ENCODE data around the gene TM4SF20. TPM values are rescaled to one million over a fixed set of nuclear protein-coding genes. Genes with fewer than 3 reads are reported as not detected.

TM4SF20 gene
- total and polyA plus RNA-seq, 4 donors, result 0.09 TPM; not detected in 3

DNA sequence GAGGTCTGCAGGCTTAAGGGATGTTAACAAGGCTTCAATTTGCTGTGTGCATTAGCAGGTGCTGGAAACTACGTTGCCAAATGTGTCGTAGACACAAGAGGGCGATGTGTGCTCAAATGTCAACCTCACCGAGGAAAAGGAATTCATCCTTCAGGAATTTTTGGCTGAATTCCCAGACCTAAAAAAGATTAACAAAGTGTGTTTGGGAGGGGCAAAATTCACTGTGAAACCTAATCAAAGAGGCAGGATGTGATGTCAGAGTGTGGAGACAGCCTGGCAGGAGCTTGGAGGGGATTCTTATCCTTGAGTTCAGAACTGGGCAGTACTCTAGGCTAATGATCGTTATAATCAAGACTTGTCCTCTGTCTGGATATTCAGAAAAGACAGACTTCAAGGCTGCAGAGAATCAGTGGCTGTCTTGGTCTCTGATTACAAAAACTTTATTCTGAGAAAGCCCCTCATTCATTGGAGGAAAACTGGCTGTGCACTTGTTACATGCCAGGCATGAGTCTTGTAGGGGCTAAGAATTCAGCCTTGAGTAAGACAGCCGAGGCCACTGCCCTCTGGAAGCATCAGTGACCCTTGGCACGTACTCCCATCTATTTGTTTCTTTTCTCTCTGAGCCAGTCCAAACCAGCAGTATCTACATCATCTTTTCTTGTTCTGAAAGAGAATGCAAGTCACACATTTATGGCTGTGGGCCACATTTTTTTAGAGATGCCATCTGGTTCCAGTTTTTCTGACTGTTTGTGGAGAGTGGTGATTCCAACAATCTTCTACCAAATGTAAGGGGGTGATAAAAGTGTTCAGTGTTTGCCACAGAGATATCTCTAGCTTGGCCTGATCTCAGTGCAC, 27.3 kb upstream of the TM4SF20 start:
- 8 to 13% methylated on average over 7 of the region's 7 CpGs for WGBS, 2 donors
- H3K36me3 ChIP-seq (ENCODE audit: control insufficient read depth in 4 of 4, insufficient read depth in 4 of 4, low read length in 4 of 4), result no peaks in the 10 kb centered on the region
- DNase-seq (peak; percentile 81 to 97 (median 97)), ATAC-seq (ENCODE audit: insufficient read depth, low FRiP score) (peak; percentile 71)
- H3K27ac ChIP-seq (ENCODE audit: low read depth in 1 of 2, low read length in 1 of 2), result peak overlapping the region; percentile 66 to 79
- H3K4me3 ChIP-seq, result no peak overlapping the region
- H3K9ac ChIP-seq (ENCODE audit: insufficient read depth in 1 of 2, low read length in 2 of 2), result no peak overlapping the region
- H3K9me3 ChIP-seq (ENCODE audit: control insufficient read depth in 4 of 4, insufficient read depth in 3 of 4, low read length in 3 of 4), result no peaks in the 10 kb centered on the region
- H3K4me1 ChIP-seq (ENCODE audit: control insufficient read depth in 5 of 5, insufficient read depth in 5 of 5, low read length in 5 of 5), result peaks cover 0 to 8% (median 6%) of the 10 kb centered on the region in 5 donors
- no peaks in the 10 kb centered on the region for H3K27me3 ChIP-seq (ENCODE audit: control insufficient read depth in 3 of 3, insufficient read depth in 3 of 3, low read length in 2 of 3)
- TF ChIP-seq, protein P1, sequence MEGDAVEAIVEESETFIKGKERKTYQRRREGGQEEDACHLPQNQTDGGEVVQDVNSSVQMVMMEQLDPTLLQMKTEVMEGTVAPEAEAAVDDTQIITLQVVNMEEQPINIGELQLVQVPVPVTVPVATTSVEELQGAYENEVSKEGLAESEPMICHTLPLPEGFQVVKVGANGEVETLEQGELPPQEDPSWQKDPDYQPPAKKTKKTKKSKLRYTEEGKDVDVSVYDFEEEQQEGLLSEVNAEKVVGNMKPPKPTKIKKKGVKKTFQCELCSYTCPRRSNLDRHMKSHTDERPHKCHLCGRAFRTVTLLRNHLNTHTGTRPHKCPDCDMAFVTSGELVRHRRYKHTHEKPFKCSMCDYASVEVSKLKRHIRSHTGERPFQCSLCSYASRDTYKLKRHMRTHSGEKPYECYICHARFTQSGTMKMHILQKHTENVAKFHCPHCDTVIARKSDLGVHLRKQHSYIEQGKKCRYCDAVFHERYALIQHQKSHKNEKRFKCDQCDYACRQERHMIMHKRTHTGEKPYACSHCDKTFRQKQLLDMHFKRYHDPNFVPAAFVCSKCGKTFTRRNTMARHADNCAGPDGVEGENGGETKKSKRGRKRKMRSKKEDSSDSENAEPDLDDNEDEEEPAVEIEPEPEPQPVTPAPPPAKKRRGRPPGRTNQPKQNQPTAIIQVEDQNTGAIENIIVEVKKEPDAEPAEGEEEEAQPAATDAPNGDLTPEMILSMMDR (IDR thresholded peaks at IDR 0.05; ENCODE audit: control extremely low read depth, extremely low read depth), result peak; percentile 60

DNA sequence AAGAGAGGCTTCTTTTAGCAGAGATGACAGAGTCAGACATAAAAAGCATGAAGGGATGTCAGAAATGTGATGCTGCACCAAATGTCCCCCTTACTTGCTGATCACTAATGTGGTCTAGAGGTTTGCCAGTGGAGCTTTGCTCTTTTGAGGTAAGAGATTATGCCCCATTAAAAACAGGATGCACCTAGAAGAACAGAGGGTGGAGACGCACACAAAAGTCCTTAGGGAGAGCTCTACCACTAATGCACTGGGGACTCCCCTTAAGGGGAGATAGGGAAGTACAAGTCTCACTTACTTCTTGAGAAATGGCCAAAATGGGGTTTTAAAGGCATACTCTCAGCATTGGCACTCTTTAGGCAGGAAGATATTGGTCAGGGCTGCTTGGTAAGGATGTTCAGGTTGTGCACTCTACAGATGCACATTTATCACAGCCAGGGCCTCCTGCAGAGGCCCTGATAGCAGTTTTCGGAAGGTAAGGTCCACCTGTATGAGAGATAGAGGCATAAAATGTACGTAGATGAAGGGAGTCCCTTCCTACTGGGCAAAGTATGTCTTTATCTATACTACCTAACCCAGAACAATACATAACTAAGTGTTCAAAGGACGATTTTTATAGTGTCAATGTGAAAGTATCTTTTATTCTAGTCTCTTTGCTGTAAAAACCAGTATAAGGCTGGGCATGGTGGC, 25.6 kb upstream of the TM4SF20 start:
- H3K36me3 ChIP-seq (ENCODE audit: control insufficient read depth in 4 of 4, insufficient read depth in 4 of 4, low read length in 4 of 4), result no peaks in the 10 kb centered on the region
- H3K9me3 ChIP-seq (ENCODE audit: control insufficient read depth in 4 of 4, insufficient read depth in 3 of 4, low read length in 3 of 4), result no peaks in the 10 kb centered on the region
- DNase-seq, result no peak
- H3K9ac ChIP-seq (ENCODE audit: insufficient read depth in 1 of 2, low read length in 2 of 2), result no peak overlapping the region
- no peaks in the 10 kb centered on the region for H3K27me3 ChIP-seq (ENCODE audit: control insufficient read depth in 3 of 3, insufficient read depth in 3 of 3, low read length in 2 of 3)
- no peak overlapping the region for H3K4me3 ChIP-seq
- TF ChIP-seq, protein P1 (IDR thresholded peaks at IDR 0.05; ENCODE audit: control extremely low read depth, extremely low read depth), result no peak
- no peak for ATAC-seq (ENCODE audit: insufficient read depth, low FRiP score)
- no peak overlapping the region for H3K27ac ChIP-seq (ENCODE audit: low read depth in 1 of 2, low read length in 1 of 2)
- H3K4me1 ChIP-seq (ENCODE audit: control insufficient read depth in 5 of 5, insufficient read depth in 5 of 5, low read length in 5 of 5), result peaks cover 0 to 8% (median 6%) of the 10 kb centered on the region in 5 donors
- WGBS, 2 donors, result 84 to 88% methylated on average over 4 of the region's 4 CpGs

DNA sequence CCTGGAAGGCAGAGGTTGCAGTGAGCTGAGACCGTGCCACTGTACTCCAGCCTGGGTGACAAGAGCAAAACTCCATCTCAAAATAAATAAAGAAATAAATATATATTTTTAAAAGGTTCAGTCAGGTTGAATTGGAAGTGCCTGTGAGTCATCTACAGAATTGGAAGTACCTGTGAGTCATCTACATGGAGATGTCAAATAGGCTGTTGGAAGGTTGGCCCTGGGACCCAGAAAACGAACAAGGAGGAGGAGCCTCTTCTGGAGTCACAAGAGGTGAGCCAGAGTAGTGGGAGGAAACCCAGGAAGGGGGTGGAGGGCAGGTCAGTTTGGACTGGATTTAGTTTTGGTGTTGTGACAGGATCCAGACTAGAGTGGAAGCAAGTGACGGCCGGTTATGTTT, 23.9 kb upstream of the TM4SF20 start:
- DNase-seq (no peak), ATAC-seq (ENCODE audit: insufficient read depth, low FRiP score) (no peak)
- Histone ChIP-seq H3K4me3 (no peak overlapping the region), H3K27ac (ENCODE audit: low read depth in 1 of 2, low read length in 1 of 2) (no peak overlapping the region), H3K4me1 (ENCODE audit: control insufficient read depth in 5 of 5, insufficient read depth in 5 of 5, low read length in 5 of 5) (peaks cover 0 to 8% (median 6%) of the 10 kb centered on the region in 5 donors), H3K9ac (ENCODE audit: insufficient read depth in 1 of 2, low read length in 2 of 2) (no peak overlapping the region), H3K36me3 (ENCODE audit: control insufficient read depth in 4 of 4, insufficient read depth in 4 of 4, low read length in 4 of 4) (no peaks in the 10 kb centered on the region), H3K9me3 (ENCODE audit: control insufficient read depth in 4 of 4, insufficient read depth in 3 of 4, low read length in 3 of 4) (no peaks in the 10 kb centered on the region), H3K27me3 (ENCODE audit: control insufficient read depth in 3 of 3, insufficient read depth in 3 of 3, low read length in 2 of 3) (no peaks in the 10 kb centered on the region)
- TF ChIP-seq, protein P1 (IDR thresholded peaks at IDR 0.05; ENCODE audit: control extremely low read depth, extremely low read depth), result no peak
- 57 to 58% methylated on average over 4 of the region's 4 CpGs for WGBS, 2 donors

All from lung (tissue), 12 donors.